NK-92 treated with Interleukin-12 subunit alpha and Interleukin-12 subunit beta, amount 100 ng/mL, for 24 hours (cell line): ENCODE measurements around the gene GPAM.
"Not testable (repeated sequence)": the region's sequence is repeated elsewhere in the genome, so short reads cannot be mapped to it uniquely, and the experiment has no call there.

ENCODE experiments used
- DNase-seq: peaks from one replicate; lab custom pipeline; 2025; lab: John Stamatoyannopoulos, UW

Gene GPAM

DNA sequence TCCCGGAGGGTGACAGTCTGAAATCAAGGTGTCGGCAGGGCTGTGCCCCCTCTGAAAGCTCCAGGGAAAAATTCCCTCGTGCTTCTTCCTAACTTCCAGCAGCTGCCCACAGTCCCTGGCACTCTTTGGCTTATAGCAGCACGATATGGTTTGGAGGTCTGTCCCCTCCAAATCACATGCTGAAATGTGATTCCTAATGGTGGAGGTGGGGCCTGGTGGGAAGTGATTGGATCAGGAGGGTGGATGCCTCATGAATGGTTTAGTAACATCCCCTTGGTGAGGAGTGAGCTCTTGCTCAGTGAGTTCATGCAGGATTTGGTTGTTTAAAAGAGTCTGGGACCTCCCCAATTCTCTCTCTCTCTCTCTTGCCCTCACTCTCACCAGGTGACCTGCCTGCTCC is 51.1 kb downstream of the GPAM start:
- no peak for DNase-seq

DNA sequence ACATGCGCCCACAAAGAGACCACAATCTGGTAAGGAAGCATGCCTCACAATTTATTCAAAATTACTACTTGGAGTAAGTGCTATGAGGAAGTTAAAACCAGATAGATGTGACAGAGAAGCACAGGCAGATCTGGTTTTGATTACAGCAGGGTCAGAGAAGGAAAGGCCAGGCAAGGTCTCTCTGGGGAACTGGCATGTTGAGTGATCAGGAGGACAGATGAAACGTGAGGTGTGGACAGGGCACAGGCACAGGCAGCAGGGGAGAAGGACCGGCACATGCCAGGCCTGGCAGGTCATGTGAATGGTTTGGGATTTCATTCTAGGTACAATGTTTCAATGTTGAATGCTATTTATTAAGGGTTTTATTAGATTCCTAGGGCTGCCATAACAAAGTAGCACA is 51.6 kb downstream of the GPAM start:
- no peak for DNase-seq

DNA sequence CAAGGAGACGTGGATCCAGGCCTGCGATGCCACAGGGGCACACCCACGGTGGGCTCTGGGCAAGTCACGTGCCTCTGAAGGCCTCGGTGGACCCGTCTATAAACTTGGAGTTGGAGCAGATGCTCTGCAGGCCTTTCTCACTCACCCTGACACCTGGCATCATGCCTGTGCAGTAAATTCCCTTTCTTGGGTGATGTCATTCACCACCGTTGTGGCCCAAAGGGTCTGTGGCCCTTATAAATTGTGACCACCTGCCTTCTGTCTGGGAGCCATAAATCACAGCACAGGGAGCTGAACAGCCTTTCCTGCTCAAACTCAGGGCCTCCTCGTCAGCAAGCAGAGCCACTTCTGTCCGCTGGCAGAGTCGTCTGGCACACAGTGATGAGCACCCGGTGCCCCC is 52.2 kb downstream of the GPAM start:
- DNase-seq, result no peak

GRCh38 chr10:112126901-112127300 is 56.7 kb downstream of the GPAM start:
- DNase-seq, result no peak

DNA sequence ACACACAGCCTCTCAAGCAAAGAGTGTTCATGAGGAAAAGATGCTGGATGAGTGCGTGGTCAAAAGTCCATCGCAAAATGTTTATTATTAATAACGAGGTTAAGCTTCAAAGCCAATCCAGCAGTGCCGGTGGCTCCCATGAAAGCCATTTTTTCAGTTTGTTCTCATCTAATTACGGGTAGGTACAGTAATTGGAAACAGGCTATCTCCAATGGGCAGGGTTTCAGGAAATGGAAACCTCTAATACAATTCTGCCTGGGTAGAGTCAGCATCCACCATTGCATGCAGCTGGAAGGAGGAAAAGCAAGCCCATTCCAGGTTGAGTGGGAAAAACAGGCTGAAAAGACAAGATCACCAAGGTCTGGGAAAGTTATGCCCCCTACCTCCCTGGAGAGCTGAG is 57.4 kb downstream of the GPAM start:
- no peak for DNase-seq

GRCh38 chr10:112124866-112125265 is 58.7 kb downstream of the GPAM start:
- no peak for DNase-seq

GRCh38 chr10:112122827-112123226 is 60.7 kb downstream of the GPAM start:
- no peak for DNase-seq

- no peak for DNase-seq
Measured at GRCh38 chr10:112120491-112120890, 63.1 kb downstream of the GPAM start.

DNA sequence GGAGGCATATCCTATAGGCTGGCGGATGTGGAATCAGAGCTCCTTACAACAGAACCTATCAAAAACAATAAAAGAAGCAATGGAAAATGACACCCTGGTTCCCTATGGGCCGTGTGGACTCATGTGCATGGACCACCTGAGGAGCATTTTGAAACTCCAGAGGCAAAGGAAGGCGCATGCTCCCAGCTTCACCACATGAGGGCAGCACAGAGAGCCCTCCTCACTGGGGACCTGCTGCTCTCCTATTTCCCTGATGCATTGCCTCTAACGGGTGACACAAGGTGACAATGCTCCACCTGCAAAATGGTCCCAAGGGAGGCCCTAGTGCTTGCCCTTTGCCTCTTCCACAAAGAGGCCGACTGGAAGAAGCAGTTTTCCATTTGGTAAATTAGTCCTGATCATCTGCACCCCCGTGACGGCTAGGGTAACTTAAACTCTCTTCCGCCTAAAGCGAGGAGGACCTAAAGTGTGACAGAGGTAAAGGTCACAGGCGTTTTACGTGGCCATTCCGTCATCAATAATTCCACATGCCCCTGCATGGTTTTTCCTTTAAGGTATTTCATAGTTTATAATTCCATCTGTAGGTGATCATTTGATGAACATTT is 67.7 kb downstream of the GPAM start:
- DNase-seq, result no peak

DNA sequence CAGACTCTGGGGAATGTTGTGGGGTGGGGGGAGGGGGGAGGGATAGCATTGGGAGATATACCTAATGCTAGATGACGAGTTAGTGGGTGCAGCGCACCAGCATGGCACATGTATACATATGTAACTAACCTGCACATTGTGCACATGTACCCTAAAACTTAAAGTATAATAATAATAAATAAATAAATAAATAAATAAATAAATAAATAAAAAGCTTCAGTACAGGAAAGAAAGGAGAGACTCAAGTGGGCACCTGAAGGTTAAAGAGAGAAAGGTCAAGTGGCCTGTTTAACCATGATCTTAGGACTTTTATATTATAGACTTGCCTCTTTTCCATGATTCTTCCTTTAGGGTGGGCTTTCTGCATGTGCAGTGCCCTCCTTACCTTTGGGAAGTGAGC is 73.8 kb downstream of the GPAM start:
- not testable (repeated sequence) for DNase-seq
